GM23338 (cell line): Measurements from ENCODE around the gene WIPF1.

Experiments
- CREB1 ChIP-seq: fragments of 250-450 bp; sonication (Bioruptor Pico); IDR thresholded peaks from 2 replicates; pipeline ENCODE4 v1.5.0; 2020; ENCODE audit warnings: low read depth, mild to moderate bottlenecking, moderate library complexity
- CTCF ChIP-seq, 2 experiments: fragments of 200-600 bp in 1 of 2; sonication (generic) in 1 of 2; conservative IDR thresholded peaks; 2 replicates each; pipeline versions ENCODE4 v1.5.1 to v1.6.1; 2016 to 2017; ENCODE audit warnings: antibody characterized with exemption in 2 of 2, low read depth in 2 of 2, mild to moderate bottlenecking in 2 of 2, moderate library complexity in 1 of 2
- ETS1 ChIP-seq: IDR thresholded peaks from 2 replicates; pipeline ENCODE4 v1.6.1; 2016; ENCODE audit warnings: antibody characterized with exemption
- EZH2 ChIP-seq: fragments of 200-600 bp; sonication (generic); IDR thresholded peaks from one replicate; pipeline ENCODE4 v1.8.0; 2017; ENCODE audit warnings: antibody characterized with exemption, mild to moderate bottlenecking, low read depth; ENCODE audit not compliant: unreplicated experiment
- EZH2phosphoT487 ChIP-seq: fragments of 200-600 bp; sonication (generic); IDR thresholded peaks from one replicate; pipeline ENCODE4 v1.8.1; 2018; ENCODE audit warnings: antibody characterized with exemption; ENCODE audit not compliant: unreplicated experiment
- JUNB ChIP-seq: IDR thresholded peaks from one replicate; pipeline ENCODE4 v1.6.1; 2016; ENCODE audit warnings: antibody characterized with exemption; ENCODE audit not compliant: unreplicated experiment
- NANOG ChIP-seq: IDR thresholded peaks from 2 replicates; pipeline ENCODE4 v1.6.1; 2016; ENCODE audit warnings: antibody characterized with exemption, borderline replicate concordance
- POLR2AphosphoS5 ChIP-seq: IDR thresholded peaks from 2 replicates; pipeline ENCODE4 v1.6.1; 2016; ENCODE audit warnings: antibody characterized with exemption, low read depth
- REST ChIP-seq: IDR thresholded peaks from one replicate; pipeline ENCODE4 v1.6.1; 2018; ENCODE audit warnings: antibody characterized with exemption; ENCODE audit not compliant: unreplicated experiment
- STAT1 ChIP-seq: IDR thresholded peaks from one replicate; pipeline ENCODE4 v1.6.1; 2016; ENCODE audit warnings: antibody characterized with exemption; ENCODE audit not compliant: unreplicated experiment
- ZNF114 ChIP-seq: fragments of 250-450 bp; sonication (Bioruptor Pico); IDR thresholded peaks from 2 replicates; pipeline ENCODE4 v1.5.0; 2020; ENCODE audit warnings: mild to moderate bottlenecking, moderate library complexity
- ZNF331 ChIP-seq: fragments of 250-450 bp; sonication (Bioruptor Pico); IDR thresholded peaks from 2 replicates; pipeline ENCODE4 v1.5.0; 2020; ENCODE audit warnings: low read depth, mild to moderate bottlenecking, moderate library complexity

- TF ChIP-seq CTCF (conservative IDR thresholded peaks at IDR 0.05; ENCODE audit: low read depth in 2 of 2) (no peak), EZH2 (no peak), REST (no peak), POLR2AphosphoS5 (no peak), CREB1 (CRISPR knock-in tag) (no peak), EZH2phosphoT487 (no peak), ZNF331 (CRISPR knock-in tag) (no peak), ETS1 (no peak), JUNB (no peak), ZNF114 (no peak), NANOG (no peak), STAT1 (no peak)
Measured at GRCh38 chr2:174585657-174586252, 11.8 kb downstream of the WIPF1 start.
